Retinal pigment epithelial cell (primary cell): ENCODE results near the gene GALNT18.

Experiments used
- DNase-seq: peaks from one replicate; pipeline ENCODE4 v3.0.0-alpha.2; 2010; ENCODE audit warnings: low read depth
- H3K4me3 ChIP-seq: 2 replicates; pipeline ENCODE4 v1.5.1; 2011; ENCODE audit warnings: mild to moderate bottlenecking, low read length, control low read depth, moderate library complexity
- TF ChIP-seq, protein P1 (sequence below): conservative IDR thresholded peaks from 2 replicates; pipeline ENCODE4 v1.5.1; 2011; ENCODE audit warnings: low read depth, low read length, control low read depth, inconsistent platforms

Gene GALNT18

DNA sequence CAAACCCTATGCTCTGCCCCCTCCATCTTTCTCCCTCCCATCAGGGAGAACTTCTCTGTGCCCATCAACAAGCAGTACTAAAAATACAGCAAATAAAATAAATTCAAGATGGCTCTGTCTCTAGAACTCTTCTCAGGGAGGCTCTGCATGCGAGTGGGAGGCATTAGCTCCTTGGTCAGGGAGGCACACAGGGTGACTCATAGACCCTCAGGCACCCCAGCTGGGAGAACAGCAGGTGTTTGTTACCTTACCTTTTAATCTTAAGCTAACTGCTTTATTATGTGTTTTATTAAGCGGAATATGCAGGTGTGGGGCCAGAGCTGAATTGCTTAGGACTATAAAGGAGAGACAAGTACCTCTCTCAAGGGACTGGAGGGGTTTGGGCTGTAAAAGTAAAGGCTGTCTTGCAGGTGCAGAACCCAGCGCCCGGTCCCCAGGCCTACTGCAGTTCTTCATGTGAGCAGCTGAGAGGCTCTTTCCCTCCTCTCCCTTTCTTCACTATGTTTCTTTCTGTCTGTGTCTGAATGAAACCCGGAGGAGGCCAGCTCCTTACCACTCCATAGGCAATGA lies 289.6 kb downstream of the GALNT18 start:
- DNase-seq, result no peak
- TF ChIP-seq, protein P1, sequence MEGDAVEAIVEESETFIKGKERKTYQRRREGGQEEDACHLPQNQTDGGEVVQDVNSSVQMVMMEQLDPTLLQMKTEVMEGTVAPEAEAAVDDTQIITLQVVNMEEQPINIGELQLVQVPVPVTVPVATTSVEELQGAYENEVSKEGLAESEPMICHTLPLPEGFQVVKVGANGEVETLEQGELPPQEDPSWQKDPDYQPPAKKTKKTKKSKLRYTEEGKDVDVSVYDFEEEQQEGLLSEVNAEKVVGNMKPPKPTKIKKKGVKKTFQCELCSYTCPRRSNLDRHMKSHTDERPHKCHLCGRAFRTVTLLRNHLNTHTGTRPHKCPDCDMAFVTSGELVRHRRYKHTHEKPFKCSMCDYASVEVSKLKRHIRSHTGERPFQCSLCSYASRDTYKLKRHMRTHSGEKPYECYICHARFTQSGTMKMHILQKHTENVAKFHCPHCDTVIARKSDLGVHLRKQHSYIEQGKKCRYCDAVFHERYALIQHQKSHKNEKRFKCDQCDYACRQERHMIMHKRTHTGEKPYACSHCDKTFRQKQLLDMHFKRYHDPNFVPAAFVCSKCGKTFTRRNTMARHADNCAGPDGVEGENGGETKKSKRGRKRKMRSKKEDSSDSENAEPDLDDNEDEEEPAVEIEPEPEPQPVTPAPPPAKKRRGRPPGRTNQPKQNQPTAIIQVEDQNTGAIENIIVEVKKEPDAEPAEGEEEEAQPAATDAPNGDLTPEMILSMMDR, result no peak
- no peak overlapping the region for H3K4me3 ChIP-seq

GRCh38 chr11:11329062-11329806 lies 292.6 kb downstream of the GALNT18 start:
- no peak for DNase-seq
- TF ChIP-seq, protein P1, result no peak
- H3K4me3 ChIP-seq, result no peak overlapping the region

DNA sequence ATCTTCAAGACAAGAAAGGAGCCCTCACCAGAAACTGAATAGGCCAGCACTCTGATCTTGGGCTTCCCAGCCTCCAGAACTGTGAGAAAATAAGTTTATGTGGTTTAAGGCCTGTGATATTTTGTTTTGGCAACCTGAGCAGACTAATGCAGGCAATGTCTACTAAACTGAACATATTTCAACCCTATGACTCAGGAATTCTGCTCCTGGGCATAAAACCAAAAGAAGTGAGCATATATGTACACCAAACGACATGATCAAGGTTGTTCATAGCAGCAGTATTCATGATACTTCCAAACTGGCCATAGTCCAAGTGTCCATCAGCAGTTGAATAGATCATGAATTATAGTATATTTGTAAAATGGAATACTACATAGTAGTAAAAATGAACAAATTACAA lies 297.7 kb downstream of the GALNT18 start:
- no peak for DNase-seq
- TF ChIP-seq, protein P1, result no peak
- no peak overlapping the region for H3K4me3 ChIP-seq

GRCh38 chr11:11322101-11322500 lies 299.7 kb downstream of the GALNT18 start:
- no peak for DNase-seq
- TF ChIP-seq, protein P1, result no peak
- H3K4me3 ChIP-seq, result no peak overlapping the region

DNA sequence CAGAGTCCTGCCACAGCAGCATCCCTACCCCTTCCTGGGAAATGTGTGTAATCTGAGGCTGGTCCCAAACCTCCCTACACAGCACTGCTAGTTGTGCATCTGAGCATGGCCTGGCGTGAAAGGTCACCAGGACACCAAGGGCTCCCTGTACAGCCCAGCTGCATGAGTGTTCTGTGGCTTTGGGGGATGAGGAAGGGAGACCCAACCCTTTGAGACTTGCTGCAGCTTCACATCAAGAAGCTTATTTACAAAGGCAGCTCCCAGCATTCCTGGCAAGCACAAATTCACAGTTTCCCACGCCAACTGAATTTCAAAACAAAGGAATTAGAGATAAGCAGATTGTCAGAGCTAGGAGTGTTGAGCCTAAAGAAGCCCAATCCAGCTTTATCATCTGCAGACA lies 301.0 kb downstream of the GALNT18 start:
- TF ChIP-seq, protein P1, result no peak
- H3K4me3 ChIP-seq, result no peak overlapping the region
- DNase-seq, result peak; percentile 46

DNA sequence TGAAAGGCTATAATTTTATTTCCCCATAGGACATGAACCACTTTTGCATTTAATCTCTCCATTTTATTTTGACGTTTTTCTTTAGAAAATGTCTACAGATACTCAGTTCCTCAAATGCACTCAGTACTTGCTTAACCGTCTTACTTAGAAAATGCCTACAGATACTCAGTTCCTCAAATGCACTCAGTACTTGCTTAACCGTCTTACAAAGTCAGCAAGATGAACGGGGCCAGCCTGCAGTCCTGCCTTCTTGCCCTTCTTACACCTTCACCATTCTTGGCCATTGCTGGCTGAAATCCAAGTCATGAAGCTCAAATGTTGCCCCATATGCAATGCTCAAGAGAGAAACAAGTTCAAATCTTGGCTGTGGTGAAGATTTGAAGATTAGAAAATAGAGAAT lies 302.8 kb downstream of the GALNT18 start:
- TF ChIP-seq, protein P1, result no peak
- no peak for DNase-seq
- no peak overlapping the region for H3K4me3 ChIP-seq

DNA sequence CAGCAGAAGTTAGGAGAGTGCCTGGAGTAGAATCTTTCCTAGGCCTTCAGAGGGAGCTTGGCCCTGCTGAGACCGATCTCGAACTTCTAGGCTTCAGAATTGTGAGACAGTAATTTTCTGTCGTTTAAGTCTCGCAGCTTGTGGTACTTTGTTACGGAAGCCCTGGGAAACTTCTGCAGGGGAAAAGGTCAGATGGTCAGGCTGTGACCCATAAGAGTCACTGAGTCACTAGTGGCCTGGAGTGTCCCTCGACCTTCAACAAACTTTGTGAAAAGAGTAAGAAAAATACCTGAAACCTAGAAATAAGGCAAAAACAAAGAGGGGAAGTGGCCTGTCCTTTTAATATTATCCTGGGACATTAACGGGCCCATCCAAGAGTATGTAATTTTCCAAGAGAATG lies 303.3 kb downstream of the GALNT18 start:
- DNase-seq, result no peak
- H3K4me3 ChIP-seq, result no peak overlapping the region
- TF ChIP-seq, protein P1, result no peak
